Endothelial cell of umbilical vein (primary cell): ENCODE results near the gene PUS10. TPM values are rescaled to one million over a fixed set of nuclear protein-coding genes. Genes with fewer than 3 reads are reported as not detected.

ENCODE experiments used
- BruUV-seq: library from RNA; stranded (reverse); fragments of 400-500 nt; replicated peaks from 2 replicates; lab custom pipeline; 2021; lab: Mats Ljungman, UMichigan
- CTCF ChIA-PET: fragments of 300-600, 350-600 bp; sonication (Branson Sonifier 250); formaldehyde crosslinking; loops from one replicate; lab custom pipeline; 2021; ENCODE audit warnings: antibody characterized with exemption, inconsistent platforms; lab: Charles Lee
- POLR2A ChIA-PET: fragments of 300-600, 350-600 bp; sonication (Branson Sonifier 250); formaldehyde crosslinking; loops from one replicate; lab custom pipeline; 2021; ENCODE audit warnings: antibody characterized with exemption, inconsistent platforms; lab: Charles Lee
- DNase-seq: peaks from one replicate; pipeline ENCODE4 v3.0.0-alpha.2; 2011; ENCODE audit warnings: low read depth, low spot score
- FAIRE-seq: peaks from 2 replicates; lab custom pipeline; 2011; peaks lifted over from hg19 to GRCh38; lab: Jason Lieb, UNC
- H2AFZ ChIP-seq: 2 replicates; pipeline ENCODE4 v1.6.0; 2012; ENCODE audit warnings: low read depth, low read length, control low read depth, inconsistent platforms
- H3K27ac ChIP-seq: 2 replicates; pipeline ENCODE4 v1.5.1; 2011; ENCODE audit warnings: low read depth, mild to moderate bottlenecking, control low read depth, low read length, moderate library complexity; ENCODE audit not compliant: insufficient read depth
- H3K27me3 ChIP-seq, 2 experiments: 2 replicates each; pipeline versions ENCODE4 v1.6.0 to v1.6.1; 2011; ENCODE audit warnings: low read length in 2 of 2, mixed read lengths in 1 of 2; ENCODE audit not compliant: control insufficient read depth in 2 of 2, insufficient read depth in 2 of 2
- H3K36me3 ChIP-seq, 2 experiments: 2 replicates in 1 of 2; 3 replicates in 1 of 2; pipeline ENCODE4 v1.5.1; 2011; ENCODE audit warnings: low read length in 2 of 2, mild to moderate bottlenecking in 1 of 2, moderate library complexity in 1 of 2; ENCODE audit not compliant: control insufficient read depth in 2 of 2, insufficient read depth in 2 of 2; ENCODE audit errors: extremely low read depth in 1 of 2
- H3K4me1 ChIP-seq: 3 replicates; pipeline ENCODE4 v1.5.1; 2011; ENCODE audit warnings: mild to moderate bottlenecking, low read length; ENCODE audit not compliant: control insufficient read depth, insufficient read depth; ENCODE audit errors: extremely low read depth
- H3K4me2 ChIP-seq: 2 replicates; pipeline ENCODE4 v1.6.1; 2011; ENCODE audit warnings: low read length, control low read depth, mixed read lengths; ENCODE audit not compliant: insufficient read depth
- H3K4me3 ChIP-seq, 3 experiments: fragments of 200-600 bp in 1 of 3; sonication (generic), shearing (Covaris generic) in 1 of 3; replicated peaks in 1 of 3; 2 replicates each; pipeline ENCODE4 v1.5.1; 2011 to 2016; ENCODE audit warnings: control low read depth in 3 of 3, low read length in 3 of 3, mild to moderate bottlenecking in 2 of 3, inconsistent platforms in 1 of 3, low read depth in 1 of 3, moderate library complexity in 1 of 3; ENCODE audit not compliant: insufficient read depth in 1 of 3
- H3K79me2 ChIP-seq: 2 replicates; pipeline ENCODE4 v1.6.0; 2012; ENCODE audit warnings: low read length, inconsistent platforms; ENCODE audit not compliant: control insufficient read depth, insufficient read depth
- H3K9ac ChIP-seq: replicated peaks from 2 replicates; pipeline ENCODE3; 2011; ENCODE audit warnings: low read length, control low read depth; ENCODE audit not compliant: insufficient read depth; ENCODE audit errors: extremely low read depth
- H3K9me1 ChIP-seq: replicated peaks from 3 replicates; pipeline ENCODE4 v1.6.0; 2011; ENCODE audit warnings: mild to moderate bottlenecking, low read length; ENCODE audit not compliant: control insufficient read depth, insufficient read depth; ENCODE audit errors: extremely low read depth
- H3K9me3 ChIP-seq: replicated peaks from 2 replicates; pipeline ENCODE4 v1.5.1; 2012; ENCODE audit warnings: low read length, inconsistent platforms; ENCODE audit not compliant: control insufficient read depth, insufficient read depth
- H4K20me1 ChIP-seq: replicated peaks from 2 replicates; pipeline ENCODE3; 2011; ENCODE audit warnings: mild to moderate bottlenecking, low read length; ENCODE audit not compliant: control insufficient read depth, insufficient read depth; ENCODE audit errors: extremely low read depth
- CTCF ChIP-seq, 2 donors: IDR thresholded peaks; 1 replicate in 1 of 2; 2 replicates in 1 of 2; pipeline ENCODE4 v1.5.1; 2011; ENCODE audit warnings: low read length in 2 of 2, mild to moderate bottlenecking in 2 of 2, moderate library complexity in 2 of 2, control low read depth in 1 of 2, inconsistent platforms in 1 of 2, low read depth in 1 of 2; ENCODE audit not compliant: insufficient read depth in 1 of 2; ENCODE audit errors: extremely low read depth in 1 of 2
- EZH2 ChIP-seq: IDR thresholded peaks from 2 replicates; pipeline ENCODE4 v1.6.1; 2012; ENCODE audit warnings: borderline replicate concordance, low read depth, mild to moderate bottlenecking, moderate library complexity, low read length, inconsistent platforms; ENCODE audit not compliant: severe bottlenecking
- FOS ChIP-seq: IDR thresholded peaks from 2 replicates; pipeline ENCODE4 v1.6.1; 2011; ENCODE audit warnings: mild to moderate bottlenecking, low read length, moderate library complexity, borderline replicate concordance; ENCODE audit not compliant: insufficient read depth
- GATA2 ChIP-seq: IDR thresholded peaks from 2 replicates; pipeline ENCODE4 v1.7.0; 2011; ENCODE audit warnings: low read depth, mild to moderate bottlenecking, moderate library complexity, mixed read lengths, low read length; ENCODE audit not compliant: insufficient read length, insufficient read depth
- JUN ChIP-seq: IDR thresholded peaks from 2 replicates; pipeline ENCODE4 v1.6.1; 2011; ENCODE audit warnings: borderline replicate concordance, low read depth; ENCODE audit not compliant: insufficient read length, insufficient read depth
- MAX ChIP-seq: IDR thresholded peaks from 2 replicates; pipeline ENCODE4 v1.6.1; 2011; ENCODE audit not compliant: insufficient read depth, insufficient read length
- MYC ChIP-seq: IDR thresholded peaks from one replicate; pipeline ENCODE4 v1.6.1; 2011; ENCODE audit warnings: mild to moderate bottlenecking, low read depth, low read length
- POLR2A ChIP-seq: IDR thresholded peaks from 2 replicates; pipeline ENCODE4 v1.6.1; 2012; ENCODE audit warnings: low read depth, mild to moderate bottlenecking, control low read depth, low read length
- POLR2AphosphoS5 ChIP-seq: IDR thresholded peaks from 2 replicates; pipeline ENCODE4 v1.6.1; 2012; ENCODE audit warnings: low read depth, mild to moderate bottlenecking, control low read depth, low read length, moderate library complexity; ENCODE audit not compliant: insufficient read depth
- dilution Hi-C: fragments of 300-500 bp; cut with MboI; formaldehyde crosslinking; loops from one replicate; pipeline ENCODE4 v1.15.0; 2019; ENCODE audit warnings: low sequenced_read_pairs; ENCODE audit not compliant: extremely low pct_ligation_motif_present
- intact Hi-C: fragments of 100-400 bp; cut with micrococcal nuclease; formaldehyde crosslinking; loops from one replicate; pipeline ENCODE4 v1.10.0; 2022
- polyA plus RNA-seq, 4 experiments: library from polyadenylated mRNA; depleted of rRNA in 3 of 4; stranded (reverse) in 3 of 4; unstranded in 1 of 4; fragments of >200 nt; gene quantifications; 2 replicates each; pipeline versions ENCODE4 v1.2.1 to v1.2.3, GENCODE V29; 2011 to 2012; ENCODE audit warnings: missing spikeins in 1 of 4
- total RNA-seq: library from RNA; stranded (reverse); gene quantifications from 2 replicates; pipeline ENCODE4 v1.2.3, GENCODE V29; 2021

Gene PUS10
- total and polyA plus RNA-seq, 2 donors (not counting 3 experiments of a cell fraction or from before 2014, with no cell fraction given), result 3.7 to 10.3 TPM

GRCh38 chr2:60965499-60965785 lies 52.6 kb downstream of the PUS10 start:
- H3K27ac ChIP-seq, result no peak overlapping the region
- intact Hi-C loops (no loop called here), dilution Hi-C loops (no loop called here)
- H3K4me1 ChIP-seq, result no peaks in the 10 kb centered on the region
- no peaks in the 10 kb centered on the region for H3K27me3 ChIP-seq
- no peaks in the 10 kb centered on the region for H3K9me3 ChIP-seq
- no peaks in the 10 kb centered on the region for H3K9me1 ChIP-seq
- ChIA-PET POLR2A (no interaction called here), CTCF (interaction anchor here (1.0 to 2.1 kb wide), 5 partner anchors 9 to 34 kb away, joined by 3 to 6 read pairs (median 4); no protein-coding TSS in a partner anchor)
- no peaks in the 10 kb centered on the region for H3K79me2 ChIP-seq
- no peaks in the 10 kb centered on the region for H4K20me1 ChIP-seq
- no peak overlapping the region for H2AFZ ChIP-seq
- H3K9ac ChIP-seq, result no peak overlapping the region
- TF ChIP-seq JUN, result no peak
- TF ChIP-seq CTCF (IDR thresholded peaks at IDR 0.05; ENCODE audit: extremely low read depth in 1 of 2, insufficient read depth in 1 of 2, low read depth in 1 of 2, low read length in 2 of 2), result no peak
- TF ChIP-seq POLR2AphosphoS5, result no peak
- TF ChIP-seq POLR2A, result no peak
- TF ChIP-seq EZH2, result no peak
- TF ChIP-seq GATA2, result no peak
- TF ChIP-seq FOS, result no peak
- no peak for TF ChIP-seq MAX
- no peak for TF ChIP-seq MYC
- no peak overlapping the region for H3K4me3 ChIP-seq
- no peak overlapping the region for H3K4me2 ChIP-seq
- FAIRE-seq, result peak; percentile 21
- no TSS peak for BruUV-seq
- H3K36me3 ChIP-seq, result no peaks in the 10 kb centered on the region
- DNase-seq, result peak; percentile 19
